Measurements from ENCODE around the gene ABCA4. TPM values are rescaled to one million over a fixed set of nuclear protein-coding genes. Genes with fewer than 3 reads are reported as not detected.

ABCA4 gene
- total and polyA plus RNA-seq, 2 of the 8 experiments (the other 6 are each of a cell fraction or from before 2014, with no cell fraction given): 0.06 TPM; not detected in 1

DNA sequence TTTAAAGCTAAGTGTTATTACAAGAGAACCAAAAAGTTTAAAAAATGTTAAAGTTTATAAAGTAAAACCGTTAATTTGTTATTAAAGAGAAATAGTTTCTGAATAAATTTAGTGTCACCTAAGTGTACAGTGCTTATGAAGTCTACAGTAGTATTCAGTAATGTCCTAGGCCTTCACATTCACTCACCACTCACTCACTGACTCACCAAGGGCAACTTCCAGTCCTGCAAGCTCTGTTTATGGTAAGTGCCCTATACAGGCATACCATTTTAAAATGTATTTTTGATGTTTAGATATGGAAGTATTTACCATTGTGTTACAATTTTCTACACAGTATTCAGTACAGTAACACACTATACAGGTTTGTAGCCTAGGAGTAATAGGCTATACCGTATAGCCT, 151.6 kb downstream of the ABCA4 start:
- no peak overlapping the region for H3K4me2 ChIP-seq (ENCODE audit: insufficient read depth in 1 of 2, low read depth in 2 of 2, low read length in 2 of 2)
- H3K23me2 ChIP-seq (ENCODE audit: low read depth, low read length): no peaks in the 10 kb centered on the region
- CTCF ChIA-PET (ENCODE audit: partially characterized antibody): interaction anchor here (1.3 to 8.2 kb wide), 2 partner anchors 9 to 38 kb away, joined by 5 to 66 read pairs; no protein-coding TSS in a partner anchor
- no peaks in the 10 kb centered on the region for H3K79me1 ChIP-seq (ENCODE audit: low read depth, low read length)
- no peak overlapping the region for H3K18ac ChIP-seq (ENCODE audit: extremely low read depth, low read length)
- no peak overlapping the region for H2BK15ac ChIP-seq (ENCODE audit: low read length)
- no peak overlapping the region for H3K14ac ChIP-seq (ENCODE audit: insufficient read length)
- H2BK5ac ChIP-seq (ENCODE audit: low read depth, low read length): no peak overlapping the region
- H2AFZ ChIP-seq (ENCODE audit: low read length): no peak overlapping the region
- no peak overlapping the region for H4K91ac ChIP-seq (replicated peaks; ENCODE audit: insufficient read length, low read length)
- H3K79me2 ChIP-seq (ENCODE audit: control insufficient read depth in 1 of 2, insufficient read depth in 2 of 2, low read length in 2 of 2): no peaks in the 10 kb centered on the region
- no peak overlapping the region for H4K8ac ChIP-seq (ENCODE audit: extremely low read depth, insufficient read depth, low read length)
- FAIRE-seq (no peak), DNase-seq (ENCODE audit: low read depth in 1 of 2, low spot score in 2 of 2) (no peak)
- POLR2A ChIA-PET (ENCODE audit: partially characterized antibody): interaction anchor here (1.3 kb wide), 1 partner anchor 12 kb away, joined by 3 read pairs; no protein-coding TSS in a partner anchor
- H3K4me3 ChIP-seq (ENCODE audit: extremely low read depth in 1 of 4, insufficient read depth in 2 of 4, low read depth in 3 of 4, low read length in 4 of 4): no peak overlapping the region
- H2BK20ac ChIP-seq (ENCODE audit: low read length): no peak overlapping the region
- H3K27me3 ChIP-seq (replicated peaks in 1 of 4; ENCODE audit: control insufficient read depth in 3 of 4, extremely low read depth in 1 of 4, insufficient read depth in 3 of 4, low read length in 3 of 4): no peaks in the 10 kb centered on the region
- no peak overlapping the region for H3K9ac ChIP-seq (replicated peaks in 1 of 4; ENCODE audit: extremely low read depth in 1 of 4, low read depth in 3 of 4, low read length in 3 of 4)
- no peak overlapping the region for H2BK12ac ChIP-seq (ENCODE audit: low read depth, low read length)
- H4K5ac ChIP-seq (ENCODE audit: insufficient read length, low read depth, low read length): no peak overlapping the region
- no peaks in the 10 kb centered on the region for H4K20me1 ChIP-seq (replicated peaks in 1 of 2; ENCODE audit: control insufficient read depth in 1 of 2, insufficient read depth in 2 of 2, low read length in 2 of 2)
- 88% methylated on average over 2 of the region's 2 CpGs; no CpG with 5 or more reads in 1 of the 2 experiments for WGBS, 2 experiments (ENCODE audit: extremely low coverage in 1 of 2, insufficient coverage in 1 of 2, insufficient read length in 1 of 2, insufficient replicate concordance in 2 of 2, low coverage in 1 of 2, low lambda C conversion rate in 2 of 2, missing lambda C conversion rate in 1 of 2)
- TF ChIP-seq EZH2 (IDR thresholded peaks at IDR 0.05; ENCODE audit: low read depth, low read length, severe bottlenecking) (no peak), SP1 (IDR thresholded peaks at IDR 0.05; ENCODE audit: low read depth, low read length) (no peak), TEAD4 (IDR thresholded peaks at IDR 0.05; ENCODE audit: low read depth, low read length) (no peak), EGR1 (IDR thresholded peaks at IDR 0.05; ENCODE audit: borderline replicate concordance, low read depth, low read length) (no peak), SIX5 (IDR thresholded peaks at IDR 0.05; ENCODE audit: low read depth, low read length) (no peak), YY1 (IDR thresholded peaks at IDR 0.05; ENCODE audit: low read depth, low read length) (no peak)
- TF ChIP-seq, protein P1, sequence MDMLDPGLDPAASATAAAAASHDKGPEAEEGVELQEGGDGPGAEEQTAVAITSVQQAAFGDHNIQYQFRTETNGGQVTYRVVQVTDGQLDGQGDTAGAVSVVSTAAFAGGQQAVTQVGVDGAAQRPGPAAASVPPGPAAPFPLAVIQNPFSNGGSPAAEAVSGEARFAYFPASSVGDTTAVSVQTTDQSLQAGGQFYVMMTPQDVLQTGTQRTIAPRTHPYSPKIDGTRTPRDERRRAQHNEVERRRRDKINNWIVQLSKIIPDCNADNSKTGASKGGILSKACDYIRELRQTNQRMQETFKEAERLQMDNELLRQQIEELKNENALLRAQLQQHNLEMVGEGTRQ (IDR thresholded peaks at IDR 0.05; ENCODE audit: low read length): no peak
- no peak overlapping the region for H2BK120ac ChIP-seq (replicated peaks; ENCODE audit: low read depth, low read length)
- H3K4me1 ChIP-seq (replicated peaks in 1 of 4; ENCODE audit: control insufficient read depth in 3 of 4, insufficient read depth in 4 of 4, low read length in 3 of 4): no peaks in the 10 kb centered on the region
- H3K9me3 ChIP-seq (ENCODE audit: insufficient read depth in 2 of 2, low read depth in 1 of 2, low read length in 1 of 2): no peaks in the 10 kb centered on the region
- H3K27ac ChIP-seq (ENCODE audit: low read depth, low read length): no peak overlapping the region
- H3K4ac ChIP-seq (replicated peaks; ENCODE audit: insufficient read length, low read depth, low read length): no peak overlapping the region
- H3K56ac ChIP-seq (replicated peaks; ENCODE audit: insufficient read length, low read depth, low read length): no peak overlapping the region
- no peak overlapping the region for H2AK5ac ChIP-seq (ENCODE audit: low read depth, low read length)
- no peak overlapping the region for H3K23ac ChIP-seq (ENCODE audit: insufficient read length)
- H3K36me3 ChIP-seq (ENCODE audit: control insufficient read depth in 2 of 4, insufficient read depth in 4 of 4, low read length in 3 of 4): no peaks in the 10 kb centered on the region
